IPS-18a (cell line): ENCODE results near the gene ST13.
"Not testable (repeated sequence)": the region's sequence is repeated elsewhere in the genome, so short reads cannot be mapped to it uniquely, and the experiment has no call there.

Experiments
- H3K27ac ChIP-seq: one replicate; pipeline ENCODE4 v1.5.1; 2013; ENCODE audit warnings: low read length
- H3K27me3 ChIP-seq: one replicate; pipeline ENCODE4 v1.6.1; 2013; ENCODE audit warnings: mild to moderate bottlenecking, low read length; ENCODE audit not compliant: control insufficient read depth, insufficient read depth
- H3K36me3 ChIP-seq: one replicate; pipeline ENCODE4 v1.6.1; 2013; ENCODE audit warnings: low read depth, low read length; ENCODE audit not compliant: control insufficient read depth
- H3K4me1 ChIP-seq: one replicate; pipeline ENCODE4 v1.6.1; 2013; ENCODE audit warnings: low read depth, low read length; ENCODE audit not compliant: control insufficient read depth
- H3K4me3 ChIP-seq: one replicate; pipeline ENCODE4 v1.5.1; 2013; ENCODE audit warnings: low read length
- H3K9ac ChIP-seq: one replicate; pipeline ENCODE4 v1.6.1; 2013; ENCODE audit warnings: mild to moderate bottlenecking, low read length, moderate library complexity
- H3K9me3 ChIP-seq: one replicate; pipeline ENCODE4 v1.6.1; 2013; ENCODE audit warnings: low read depth, low read length; ENCODE audit not compliant: control insufficient read depth

ST13 gene

DNA sequence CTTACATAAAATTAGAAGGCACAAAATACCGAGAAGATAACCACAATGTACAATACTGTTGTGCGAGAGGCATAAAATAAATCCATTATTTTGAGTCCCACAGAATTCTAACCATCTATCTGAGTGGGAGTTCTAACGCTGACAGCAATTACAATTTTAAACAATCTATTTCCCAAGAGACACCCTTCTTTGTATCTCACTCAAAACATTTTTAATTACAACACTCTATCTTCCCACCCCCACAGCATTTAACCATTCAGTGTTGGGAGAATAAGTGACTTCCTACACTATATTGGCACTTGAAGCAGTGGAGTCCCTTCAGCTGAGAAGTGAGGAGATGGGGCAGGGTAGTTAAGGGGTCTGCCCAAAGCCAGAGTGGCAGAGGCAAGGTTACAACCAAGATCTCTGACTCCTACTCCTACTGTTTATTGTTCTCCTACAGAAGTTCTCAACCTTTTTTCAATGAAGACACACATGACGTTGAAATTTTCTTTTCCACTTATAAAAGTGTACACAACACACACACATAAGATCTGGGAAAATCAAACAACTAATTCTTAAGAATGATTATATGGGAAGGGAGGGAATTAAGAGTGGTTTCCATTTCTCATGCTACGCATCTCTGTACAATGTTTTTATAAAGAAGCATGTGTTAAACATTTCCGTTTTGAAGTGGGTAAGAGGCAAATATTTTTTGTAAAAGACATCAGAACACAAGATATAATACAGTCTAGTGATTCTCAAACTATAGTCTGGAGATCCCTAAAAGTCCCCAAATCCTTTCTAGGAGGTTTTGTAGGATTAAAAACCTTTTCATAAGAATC lies 48.2 kb downstream of the ST13 start:
- H3K4me3 ChIP-seq, result no peak overlapping the region
- H3K9ac ChIP-seq, result no peak overlapping the region
- H3K36me3 ChIP-seq, result no peaks in the 10 kb centered on the region
- no peaks in the 10 kb centered on the region for H3K9me3 ChIP-seq
- no peaks in the 10 kb centered on the region for H3K4me1 ChIP-seq
- H3K27me3 ChIP-seq, result no peaks in the 10 kb centered on the region
- no peak overlapping the region for H3K27ac ChIP-seq

DNA sequence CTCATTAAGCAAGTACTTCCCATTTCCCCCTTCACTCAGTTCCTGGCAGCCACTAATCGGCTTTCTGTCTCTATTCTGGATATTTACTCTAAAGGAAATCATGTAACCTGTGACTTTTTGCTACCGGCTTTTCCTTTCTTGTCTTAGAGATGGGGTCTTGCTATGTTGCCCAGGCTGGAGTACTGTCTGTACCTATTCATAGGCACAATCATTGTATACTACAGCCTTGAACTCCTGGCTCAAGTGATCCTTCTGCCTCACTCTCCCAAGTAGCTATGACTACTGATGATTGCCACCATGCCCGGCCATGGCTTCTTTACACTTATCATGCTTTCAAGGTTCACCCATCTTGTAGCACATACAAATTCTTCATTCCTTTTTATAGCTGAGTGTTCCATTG lies 49.7 kb downstream of the ST13 start:
- Histone ChIP-seq H3K9me3 (no peaks in the 10 kb centered on the region), H3K9ac (no peak overlapping the region), H3K36me3 (no peaks in the 10 kb centered on the region), H3K27ac (no peak overlapping the region), H3K27me3 (no peaks in the 10 kb centered on the region), H3K4me3 (no peak overlapping the region), H3K4me1 (no peaks in the 10 kb centered on the region)

DNA sequence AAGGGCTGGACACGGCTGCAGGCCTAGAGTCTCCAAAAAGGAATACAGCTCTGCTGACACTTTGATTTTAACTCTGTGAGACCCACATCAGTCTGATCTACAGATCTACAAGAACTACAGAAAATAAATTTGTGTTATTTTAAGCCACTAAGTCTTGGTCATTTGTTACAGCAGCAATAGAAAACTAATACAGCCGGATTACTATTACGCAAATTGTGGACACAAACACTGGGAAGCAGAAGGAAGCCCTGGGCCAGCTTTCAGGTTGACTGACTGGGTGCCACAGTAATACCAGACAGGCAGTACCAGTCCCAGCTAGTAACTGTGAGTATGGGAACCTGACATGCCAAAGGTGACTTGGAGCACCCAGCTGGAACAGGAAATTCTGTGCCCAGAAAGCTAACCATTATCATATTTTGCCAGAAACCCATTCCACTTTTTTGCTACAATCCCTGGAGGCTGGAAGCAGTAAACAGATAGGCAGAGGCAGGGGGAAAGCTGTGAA lies 50.7 kb downstream of the ST13 start:
- Histone ChIP-seq H3K9me3 (no peaks in the 10 kb centered on the region), H3K4me1 (no peaks in the 10 kb centered on the region), H3K27me3 (no peaks in the 10 kb centered on the region), H3K36me3 (no peaks in the 10 kb centered on the region), H3K4me3 (no peak overlapping the region), H3K9ac (no peak overlapping the region), H3K27ac (no peak overlapping the region)

DNA sequence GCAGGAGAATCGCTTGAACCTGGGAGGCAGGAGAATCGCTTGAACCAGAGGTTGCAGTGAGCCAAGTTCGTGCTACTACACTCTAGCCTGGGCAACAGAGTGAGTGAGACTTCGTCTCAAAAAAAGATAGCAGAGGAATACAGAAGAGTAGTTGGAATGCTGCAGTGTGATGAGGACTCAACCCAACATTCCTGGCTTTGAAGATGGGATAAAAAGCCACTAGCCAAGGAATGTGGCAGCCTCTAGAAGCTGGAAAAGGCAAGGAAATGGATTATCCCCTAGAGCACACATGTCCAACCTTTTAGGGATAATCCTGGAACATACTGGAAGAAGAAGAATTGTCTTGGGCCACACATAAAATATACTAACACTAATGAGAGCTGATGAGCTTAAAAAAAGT lies 51.2 kb downstream of the ST13 start:
- H3K27me3 ChIP-seq, result no peaks in the 10 kb centered on the region
- H3K4me1 ChIP-seq, result no peaks in the 10 kb centered on the region
- H3K36me3 ChIP-seq, result no peaks in the 10 kb centered on the region
- H3K9ac ChIP-seq, result no peak overlapping the region
- no peaks in the 10 kb centered on the region for H3K9me3 ChIP-seq
- no peak overlapping the region for H3K27ac ChIP-seq
- no peak overlapping the region for H3K4me3 ChIP-seq

DNA sequence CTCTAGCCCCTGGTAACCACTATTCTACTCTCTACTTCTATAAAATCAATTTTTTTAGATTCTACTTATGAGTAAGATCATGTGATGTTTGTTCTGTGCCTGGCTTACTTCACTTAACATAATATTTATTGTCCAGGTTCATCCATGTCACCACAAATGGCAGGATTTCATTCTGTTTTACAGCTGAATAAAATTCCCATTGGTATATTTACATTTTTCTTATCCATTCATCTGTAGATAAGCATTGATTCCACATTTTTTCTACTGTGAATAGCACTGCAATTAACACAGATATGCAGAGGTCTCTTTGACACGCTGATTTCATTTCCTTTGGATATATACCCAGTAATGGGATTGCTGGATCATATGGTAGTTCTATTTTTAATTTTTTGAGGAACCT lies 53.1 kb downstream of the ST13 start:
- H3K4me3 ChIP-seq, result no peak overlapping the region
- H3K9me3 ChIP-seq, result no peaks in the 10 kb centered on the region
- no peak overlapping the region for H3K27ac ChIP-seq
- no peak overlapping the region for H3K9ac ChIP-seq
- no peaks in the 10 kb centered on the region for H3K27me3 ChIP-seq
- H3K4me1 ChIP-seq, result no peaks in the 10 kb centered on the region
- no peaks in the 10 kb centered on the region for H3K36me3 ChIP-seq

DNA sequence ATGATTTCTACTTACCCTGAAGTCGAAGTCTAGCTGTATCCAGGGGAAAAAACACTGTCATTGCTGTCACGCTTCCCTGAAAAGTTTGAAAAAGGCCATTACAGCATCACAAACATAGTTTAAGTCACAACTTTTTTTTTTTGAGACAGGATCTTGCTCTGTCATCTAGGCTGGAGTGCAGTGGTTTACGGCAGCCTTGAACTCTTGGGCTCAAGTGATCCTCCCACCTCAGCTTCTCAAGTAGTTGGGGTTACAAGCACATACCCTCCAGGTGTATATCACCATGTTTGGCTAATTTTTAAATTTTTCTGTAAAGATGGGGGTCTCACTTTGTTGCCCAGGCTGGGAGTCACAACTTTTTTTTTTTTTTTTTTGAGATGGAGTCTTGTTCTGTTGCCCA lies 57.4 kb downstream of the ST13 start:
- H3K9me3 ChIP-seq, result no peaks in the 10 kb centered on the region
- no peak overlapping the region for H3K9ac ChIP-seq
- H3K27ac ChIP-seq, result no peak overlapping the region
- H3K4me1 ChIP-seq, result no peaks in the 10 kb centered on the region
- H3K36me3 ChIP-seq, result peaks cover 4% of the 10 kb centered on the region
- no peaks in the 10 kb centered on the region for H3K27me3 ChIP-seq
- no peak overlapping the region for H3K4me3 ChIP-seq

DNA sequence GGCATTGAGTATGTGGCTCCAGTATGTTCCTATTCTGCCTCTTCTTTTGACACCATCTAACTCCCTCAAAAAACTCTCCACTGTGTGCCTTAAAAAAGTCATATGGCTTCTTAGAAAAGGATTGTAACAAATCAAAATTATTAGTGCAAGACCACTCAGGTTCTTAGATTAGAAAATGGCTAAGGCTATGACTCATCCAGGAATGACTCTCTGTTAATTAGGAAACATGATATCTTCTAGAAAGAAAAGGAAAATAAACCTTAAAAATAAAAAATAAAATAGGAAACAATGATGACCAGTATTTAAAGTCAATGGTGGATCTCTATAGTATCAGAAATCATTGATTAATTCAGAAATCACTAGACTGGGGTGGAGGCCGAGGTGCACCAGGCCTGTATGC lies 59.0 kb downstream of the ST13 start:
- H3K36me3 ChIP-seq, result peaks cover 9% of the 10 kb centered on the region
- no peak overlapping the region for H3K27ac ChIP-seq
- no peak overlapping the region for H3K9ac ChIP-seq
- H3K4me3 ChIP-seq, result no peak overlapping the region
- H3K4me1 ChIP-seq, result no peaks in the 10 kb centered on the region
- no peaks in the 10 kb centered on the region for H3K27me3 ChIP-seq
- H3K9me3 ChIP-seq, result no peaks in the 10 kb centered on the region

DNA sequence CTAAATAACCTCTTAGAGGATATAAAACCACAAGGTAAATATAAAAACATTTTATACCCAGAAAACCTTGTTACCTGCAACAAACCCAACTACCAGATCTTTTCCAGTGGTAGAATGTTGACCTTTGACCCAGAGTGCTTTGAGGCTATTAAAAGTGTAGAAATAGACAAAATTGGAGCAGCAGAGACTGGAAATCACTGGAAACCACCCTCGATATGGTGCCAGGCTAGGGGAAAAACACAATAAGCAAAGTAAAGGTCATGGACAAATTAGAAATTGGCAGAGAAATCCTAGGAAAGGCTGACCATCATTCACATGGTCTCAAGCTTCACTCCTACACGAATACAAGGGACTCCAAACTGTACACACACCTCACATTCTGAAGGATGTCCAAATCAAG lies 64.0 kb downstream of the ST13 start:
- Histone ChIP-seq H3K4me1 (no peaks in the 10 kb centered on the region), H3K9ac (no peak overlapping the region), H3K27ac (no peak overlapping the region), H3K27me3 (no peaks in the 10 kb centered on the region), H3K4me3 (no peak overlapping the region), H3K9me3 (no peaks in the 10 kb centered on the region), H3K36me3 (peaks cover 12% of the 10 kb centered on the region)

DNA sequence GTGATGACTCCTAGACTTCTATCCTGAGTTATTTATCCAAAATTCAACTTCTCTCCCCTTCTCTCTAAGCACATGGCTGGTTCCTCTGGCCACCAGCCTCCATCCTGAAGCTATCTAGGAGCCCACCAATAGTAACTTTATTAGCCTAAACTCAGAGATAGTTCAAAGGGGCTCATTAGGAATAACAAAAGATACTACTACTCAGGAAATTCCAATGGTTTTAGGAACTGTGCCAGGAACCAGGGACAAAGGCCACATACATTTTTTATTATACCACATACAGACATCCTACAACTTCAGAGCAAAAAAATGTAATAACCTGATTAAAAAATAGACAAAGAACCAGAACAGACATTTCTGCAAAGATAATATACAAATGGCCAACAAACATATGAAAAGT lies 65.2 kb downstream of the ST13 start:
- H3K4me3 ChIP-seq, result no peak overlapping the region
- H3K27ac ChIP-seq, result no peak overlapping the region
- no peak overlapping the region for H3K9ac ChIP-seq
- no peaks in the 10 kb centered on the region for H3K9me3 ChIP-seq
- peaks cover 12% of the 10 kb centered on the region for H3K36me3 ChIP-seq
- H3K27me3 ChIP-seq, result no peaks in the 10 kb centered on the region
- H3K4me1 ChIP-seq, result no peaks in the 10 kb centered on the region

DNA sequence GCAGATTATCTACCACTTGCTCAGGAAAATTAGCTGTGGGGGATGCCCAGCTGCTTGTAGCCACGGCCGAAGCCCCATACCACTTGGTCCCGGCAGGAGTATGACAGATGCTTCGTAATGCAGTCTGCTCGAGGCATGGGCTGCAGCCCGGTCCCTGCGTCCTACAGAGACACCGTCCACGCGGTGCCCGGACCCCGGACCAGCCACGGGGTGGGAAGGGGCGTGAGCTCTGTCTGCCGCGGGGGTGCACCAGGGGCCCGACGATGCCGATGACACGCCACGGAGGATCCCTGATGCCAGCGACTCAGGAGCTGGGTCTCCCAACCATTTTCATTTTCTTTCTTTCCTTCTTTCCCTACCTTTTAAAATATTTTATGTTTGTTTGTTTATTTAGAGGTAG lies 67.3 kb downstream of the ST13 start:
- Histone ChIP-seq H3K9ac (no peak overlapping the region), H3K4me1 (no peaks in the 10 kb centered on the region), H3K4me3 (no peak overlapping the region), H3K27ac (no peak overlapping the region), H3K36me3 (peaks cover 12% of the 10 kb centered on the region), H3K9me3 (no peaks in the 10 kb centered on the region), H3K27me3 (no peaks in the 10 kb centered on the region)

DNA sequence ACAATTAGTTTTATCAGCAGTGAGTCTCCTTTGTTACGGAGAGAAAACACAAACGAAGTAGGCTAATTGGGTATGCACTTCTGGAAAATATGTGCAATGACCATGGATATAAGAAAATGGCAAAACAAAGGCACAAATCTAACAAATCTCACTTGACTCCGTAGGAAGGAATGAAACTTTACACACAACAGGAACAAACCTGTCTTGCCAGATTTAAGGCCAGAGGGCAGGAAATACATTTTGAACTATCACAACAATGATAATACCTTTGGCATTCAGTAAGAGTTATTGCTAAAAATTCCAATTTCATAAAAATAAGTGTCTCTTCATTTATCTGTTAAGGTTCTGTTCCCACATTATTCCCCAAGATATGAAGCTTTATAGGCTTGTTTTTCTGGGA lies 73.9 kb downstream of the ST13 start:
- Histone ChIP-seq H3K4me1 (no peaks in the 10 kb centered on the region), H3K9me3 (no peaks in the 10 kb centered on the region), H3K36me3 (peaks cover 13% of the 10 kb centered on the region), H3K27ac (no peak overlapping the region), H3K9ac (no peak overlapping the region), H3K27me3 (no peaks in the 10 kb centered on the region), H3K4me3 (no peak overlapping the region)

DNA sequence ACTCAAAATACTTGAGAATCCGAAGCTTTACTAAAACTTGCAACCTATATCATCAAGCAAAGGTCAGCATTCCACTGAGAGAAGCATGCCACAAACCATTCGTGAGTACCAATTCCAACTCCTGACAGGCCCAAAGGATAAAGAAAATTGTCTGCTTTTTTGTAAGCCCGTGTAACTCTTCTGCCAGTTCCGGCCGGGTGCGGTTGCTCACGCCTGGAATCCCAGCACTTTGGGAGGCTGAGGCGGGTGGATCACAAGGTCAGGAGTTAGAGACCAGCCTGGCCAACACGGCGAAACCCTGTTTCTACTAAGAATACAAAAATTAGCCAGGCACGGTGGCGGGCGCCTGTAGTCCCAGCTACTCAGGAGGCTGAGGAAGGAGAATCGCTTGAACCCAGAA lies 74.7 kb downstream of the ST13 start:
- H3K4me1 ChIP-seq, H3K9ac ChIP-seq, H3K4me3 ChIP-seq, H3K27me3 ChIP-seq, H3K27ac ChIP-seq, H3K9me3 ChIP-seq: not testable (repeated sequence)
- peaks cover 17% of the 10 kb centered on the region for H3K36me3 ChIP-seq
